ENCODE measurements around the gene ABCC6. TPM values are rescaled to one million over a fixed set of nuclear protein-coding genes. Genes with fewer than 3 reads are reported as not detected.

The ABCC6 gene
- total RNA-seq, 6 experiments from 2014 or later = 54.9 to 115 (median 97.1) TPM

GRCh38 chr16:16189842-16190241 lies 33.5 kb downstream of the ABCC6 start:
- H3K27ac ChIP-seq = no peak overlapping the region
- H3K36me3 ChIP-seq = peaks cover 0 to 79% (median 31%) of the 10 kb centered on the region in 4 donors
- TF ChIP-seq, protein P1, sequence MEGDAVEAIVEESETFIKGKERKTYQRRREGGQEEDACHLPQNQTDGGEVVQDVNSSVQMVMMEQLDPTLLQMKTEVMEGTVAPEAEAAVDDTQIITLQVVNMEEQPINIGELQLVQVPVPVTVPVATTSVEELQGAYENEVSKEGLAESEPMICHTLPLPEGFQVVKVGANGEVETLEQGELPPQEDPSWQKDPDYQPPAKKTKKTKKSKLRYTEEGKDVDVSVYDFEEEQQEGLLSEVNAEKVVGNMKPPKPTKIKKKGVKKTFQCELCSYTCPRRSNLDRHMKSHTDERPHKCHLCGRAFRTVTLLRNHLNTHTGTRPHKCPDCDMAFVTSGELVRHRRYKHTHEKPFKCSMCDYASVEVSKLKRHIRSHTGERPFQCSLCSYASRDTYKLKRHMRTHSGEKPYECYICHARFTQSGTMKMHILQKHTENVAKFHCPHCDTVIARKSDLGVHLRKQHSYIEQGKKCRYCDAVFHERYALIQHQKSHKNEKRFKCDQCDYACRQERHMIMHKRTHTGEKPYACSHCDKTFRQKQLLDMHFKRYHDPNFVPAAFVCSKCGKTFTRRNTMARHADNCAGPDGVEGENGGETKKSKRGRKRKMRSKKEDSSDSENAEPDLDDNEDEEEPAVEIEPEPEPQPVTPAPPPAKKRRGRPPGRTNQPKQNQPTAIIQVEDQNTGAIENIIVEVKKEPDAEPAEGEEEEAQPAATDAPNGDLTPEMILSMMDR (IDR thresholded peaks at IDR 0.05) = no peak
- no peak for TF ChIP-seq POLR2A (IDR thresholded peaks at IDR 0.05)
- H3K4me1 ChIP-seq = no peaks in the 10 kb centered on the region
- H3K4me3 ChIP-seq = no peak overlapping the region
- WGBS (ENCODE audit: insufficient coverage, low coverage, low lambda C conversion rate, missing lambda C conversion rate) = 15% methylated on average over 2 of the region's 8 CpGs
- ATAC-seq = no peak
- DNase-seq = no peak
- no peaks in the 10 kb centered on the region for H3K27me3 ChIP-seq
- no peaks in the 10 kb centered on the region for H3K9me3 ChIP-seq
- intact Hi-C loops (cut with DNase I) = no loop called here

- 90% methylated on average over 8 of the region's 13 CpGs for WGBS (ENCODE audit: insufficient coverage, low coverage, low lambda C conversion rate, missing lambda C conversion rate)
- no peak overlapping the region for H3K27ac ChIP-seq
- H3K4me3 ChIP-seq = no peak overlapping the region
- ATAC-seq = peak in 1 of 4 donors; percentile 3
- intact Hi-C loops (cut with DNase I) = no loop called here
- TF ChIP-seq POLR2A (IDR thresholded peaks at IDR 0.05) = no peak
- TF ChIP-seq, protein P1 (IDR thresholded peaks at IDR 0.05) = no peak
- H3K4me1 ChIP-seq = no peaks in the 10 kb centered on the region
- DNase-seq = no peak
- H3K9me3 ChIP-seq = no peaks in the 10 kb centered on the region
- H3K36me3 ChIP-seq = peaks cover 0 to 83% (median 29%) of the 10 kb centered on the region in 4 donors
- H3K27me3 ChIP-seq = no peaks in the 10 kb centered on the region
Observed at GRCh38 chr16:16188827-16189226, 34.5 kb downstream of the ABCC6 start.

- H3K4me3 ChIP-seq = no peak overlapping the region
- H3K27ac ChIP-seq = no peak overlapping the region
- no peaks in the 10 kb centered on the region for H3K9me3 ChIP-seq
- DNase-seq = no peak
- WGBS (ENCODE audit: insufficient coverage, low coverage, low lambda C conversion rate, missing lambda C conversion rate) = 82% methylated on average over 5 of the region's 11 CpGs
- TF ChIP-seq POLR2A (IDR thresholded peaks at IDR 0.05) = no peak
- TF ChIP-seq, protein P1 (IDR thresholded peaks at IDR 0.05) = no peak
- H3K27me3 ChIP-seq = no peaks in the 10 kb centered on the region
- ATAC-seq = no peak
- intact Hi-C loops (cut with DNase I) = no loop called here
- no peaks in the 10 kb centered on the region for H3K4me1 ChIP-seq
- H3K36me3 ChIP-seq = peaks cover 0 to 80% (median 24%) of the 10 kb centered on the region in 4 donors
Observed at GRCh38 chr16:16186820-16187219, 36.5 kb downstream of the ABCC6 start.

- Histone ChIP-seq H3K27ac (no peak overlapping the region), H3K4me3 (no peak overlapping the region), H3K36me3 (peaks cover 0 to 91% (median 27%) of the 10 kb centered on the region in 4 donors), H3K4me1 (no peaks in the 10 kb centered on the region), H3K27me3 (no peaks in the 10 kb centered on the region), H3K9me3 (no peaks in the 10 kb centered on the region)
- DNase-seq = no peak
- WGBS (ENCODE audit: insufficient coverage, low coverage, low lambda C conversion rate, missing lambda C conversion rate) = 59% methylated on average over 3 of the region's 4 CpGs
- no peak for ATAC-seq
- TF ChIP-seq, protein P1 (IDR thresholded peaks at IDR 0.05) = no peak
- TF ChIP-seq POLR2A (IDR thresholded peaks at IDR 0.05) = no peak
- intact Hi-C loops (cut with DNase I) = no loop called here
Observed at GRCh38 chr16:16185095-16185494, 38.2 kb downstream of the ABCC6 start.

DNA sequence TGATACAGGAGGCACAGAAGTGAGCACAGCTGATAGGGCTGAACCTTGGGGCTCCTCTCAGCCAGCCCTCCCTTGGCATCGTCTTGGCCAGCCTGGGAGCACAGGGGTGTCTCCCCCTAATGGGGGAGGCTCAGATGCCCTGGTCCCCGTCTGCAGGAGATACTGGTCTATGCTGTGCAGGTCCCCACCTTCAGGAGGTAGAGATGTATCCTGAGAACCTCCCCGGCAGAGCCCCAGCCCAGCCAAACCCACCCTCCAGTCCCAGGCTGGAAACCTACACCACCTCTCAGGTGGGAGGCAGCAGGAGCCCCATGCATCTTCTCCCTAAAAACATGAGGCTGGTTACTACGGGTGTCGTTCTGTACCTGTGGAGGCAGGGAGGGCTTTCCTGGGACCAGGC lies 38.7 kb downstream of the ABCC6 start:
- no peak for DNase-seq
- Histone ChIP-seq H3K9me3 (no peaks in the 10 kb centered on the region), H3K4me1 (no peaks in the 10 kb centered on the region), H3K27ac (no peak overlapping the region), H3K27me3 (no peaks in the 10 kb centered on the region), H3K36me3 (peaks cover 0 to 91% (median 29%) of the 10 kb centered on the region in 4 donors), H3K4me3 (no peak overlapping the region)
- no peak for ATAC-seq
- TF ChIP-seq POLR2A (IDR thresholded peaks at IDR 0.05) = no peak
- TF ChIP-seq, protein P1 (IDR thresholded peaks at IDR 0.05) = no peak
- WGBS (ENCODE audit: insufficient coverage, low coverage, low lambda C conversion rate, missing lambda C conversion rate) = no CpG with 5 or more reads among the region's 5 CpGs
- intact Hi-C loops (cut with DNase I) = no loop called here
